ENCODE measurements around the gene CNOT2. TPM values are rescaled to one million over a fixed set of nuclear protein-coding genes. Genes with fewer than 3 reads are reported as not detected.
"Not testable (repeated sequence)": the region's sequence is repeated elsewhere in the genome, so short reads cannot be mapped to it uniquely, and the experiment has no call there.

CNOT2 gene
- total RNA-seq, 3 donors from 2014 or later (not counting 1 experiment from before 2014, with no cell fraction given), result 160 to 178 (median 173) TPM

GRCh38 chr12:70283232-70283631 lies 40.0 kb downstream of the CNOT2 start:
- Histone ChIP-seq H3K27ac (ENCODE audit: low read length) (no peak overlapping the region), H3K9me3 (ENCODE audit: control insufficient read depth, insufficient read depth, low read length) (no peaks in the 10 kb centered on the region), H3K36me3 (ENCODE audit: control insufficient read depth, insufficient read depth, low read length) (peaks cover 22% of the 10 kb centered on the region), H3K27me3 (ENCODE audit: control insufficient read depth, insufficient read depth, low read length) (no peaks in the 10 kb centered on the region), H3K4me3 (ENCODE audit: low read length) (no peak overlapping the region), H3K4me1 (ENCODE audit: control insufficient read depth, insufficient read depth, low read length) (no peaks in the 10 kb centered on the region)
- peak overlapping the region in 1 of 2 donors; percentile 16 for H3K27ac Mint-ChIP-seq
- peaks cover 7% of the 10 kb centered on the region for H3K36me3 Mint-ChIP-seq
- ATAC-seq (no peak), DNase-seq (no peak)
- H3K4me3 Mint-ChIP-seq, result no peak overlapping the region
- TF ChIP-seq CTCF (IDR thresholded peaks at IDR 0.05), result no peak
- intact Hi-C loops (cut with micrococcal nuclease), result no loop called here
- 98% methylated on average over 2 of the region's 3 CpGs for WGBS (ENCODE audit: insufficient coverage)
- no peaks in the 10 kb centered on the region for H3K9me3 Mint-ChIP-seq
- no peaks in the 10 kb centered on the region for H3K27me3 Mint-ChIP-seq (ENCODE audit: low read depth in 2 of 2)
- peaks cover 23 to 44% of the 10 kb centered on the region in 2 donors for H3K4me1 Mint-ChIP-seq

- ATAC-seq, result no peak
- intact Hi-C loops (cut with micrococcal nuclease), result no loop called here
- Mint-ChIP-seq H3K4me3 (no peak overlapping the region), H3K4me1 (peaks cover 43 to 53% of the 10 kb centered on the region in 2 donors), H3K9me3 (no peaks in the 10 kb centered on the region), H3K27ac (peak overlapping the region; percentile 37 to 74), H3K36me3 (peaks cover 7% of the 10 kb centered on the region), H3K27me3 (ENCODE audit: low read depth in 2 of 2) (no peaks in the 10 kb centered on the region)
- no peak for DNase-seq
- H3K9me3 ChIP-seq (ENCODE audit: control insufficient read depth, insufficient read depth, low read length), result no peaks in the 10 kb centered on the region
- H3K4me1 ChIP-seq (ENCODE audit: control insufficient read depth, insufficient read depth, low read length), result no peaks in the 10 kb centered on the region
- no peak overlapping the region for H3K27ac ChIP-seq (ENCODE audit: low read length)
- H3K27me3 ChIP-seq (ENCODE audit: control insufficient read depth, insufficient read depth, low read length), result no peaks in the 10 kb centered on the region
- 100% methylated on average over 1 of the region's 2 CpGs for WGBS (ENCODE audit: insufficient coverage)
- peaks cover 12% of the 10 kb centered on the region for H3K36me3 ChIP-seq (ENCODE audit: control insufficient read depth, insufficient read depth, low read length)
- no peak for TF ChIP-seq CTCF (IDR thresholded peaks at IDR 0.05)
- no peak overlapping the region for H3K4me3 ChIP-seq (ENCODE audit: low read length)
Observed at GRCh38 chr12:70288817-70289216, 45.6 kb downstream of the CNOT2 start.

- no peak for TF ChIP-seq CTCF (IDR thresholded peaks at IDR 0.05)
- H3K27ac Mint-ChIP-seq, result peak overlapping the region; percentile 30 to 74
- peaks cover 7% of the 10 kb centered on the region for H3K36me3 Mint-ChIP-seq
Observed at GRCh38 chr12:70290116-70290515, 46.9 kb downstream of the CNOT2 start.

GRCh38 chr12:70292017-70292776 lies 49.0 kb downstream of the CNOT2 start:
- Histone ChIP-seq H3K27ac (ENCODE audit: low read length) (no peak overlapping the region), H3K27me3 (ENCODE audit: control insufficient read depth, insufficient read depth, low read length) (no peaks in the 10 kb centered on the region), H3K4me3 (ENCODE audit: low read length) (no peak overlapping the region), H3K36me3 (ENCODE audit: control insufficient read depth, insufficient read depth, low read length) (peaks cover 7% of the 10 kb centered on the region), H3K9me3 (ENCODE audit: control insufficient read depth, insufficient read depth, low read length) (no peaks in the 10 kb centered on the region), H3K4me1 (ENCODE audit: control insufficient read depth, insufficient read depth, low read length) (no peaks in the 10 kb centered on the region)
- Mint-ChIP-seq H3K9me3 (no peaks in the 10 kb centered on the region), H3K27me3 (ENCODE audit: low read depth in 2 of 2) (no peaks in the 10 kb centered on the region), H3K27ac (peak overlapping the region in 1 of 2 donors; percentile 22), H3K36me3 (no peaks in the 10 kb centered on the region), H3K4me3 (no peak overlapping the region), H3K4me1 (peaks cover 49 to 58% of the 10 kb centered on the region in 2 donors)
- no peak for TF ChIP-seq CTCF (IDR thresholded peaks at IDR 0.05)
- DNase-seq (no peak), ATAC-seq (no peak)
- 98% methylated on average over 3 of the region's 3 CpGs for WGBS (ENCODE audit: insufficient coverage)
- intact Hi-C loops (cut with micrococcal nuclease), result no loop called here

More at GRCh38 chr12:70290116-70290515, 46.9 kb downstream of the CNOT2 start:
- Histone ChIP-seq H3K27ac (ENCODE audit: low read length) (no peak overlapping the region), H3K27me3 (ENCODE audit: control insufficient read depth, insufficient read depth, low read length) (no peaks in the 10 kb centered on the region), H3K36me3 (ENCODE audit: control insufficient read depth, insufficient read depth, low read length) (peaks cover 12% of the 10 kb centered on the region), H3K4me1 (ENCODE audit: control insufficient read depth, insufficient read depth, low read length) (no peaks in the 10 kb centered on the region), H3K9me3 (ENCODE audit: control insufficient read depth, insufficient read depth, low read length) (no peaks in the 10 kb centered on the region), H3K4me3 (ENCODE audit: low read length) (no peak overlapping the region)
- Mint-ChIP-seq H3K9me3 (no peaks in the 10 kb centered on the region), H3K4me1 (peaks cover 52 to 63% of the 10 kb centered on the region in 2 donors), H3K4me3 (no peak overlapping the region), H3K27me3 (ENCODE audit: low read depth in 2 of 2) (no peaks in the 10 kb centered on the region)
- ATAC-seq, result no peak
- intact Hi-C loops (cut with micrococcal nuclease), result no loop called here
- DNase-seq, result no peak

- Mint-ChIP-seq H3K27ac (peak overlapping the region; percentile 54 to 71), H3K4me1 (peaks cover 50 to 54% of the 10 kb centered on the region in 2 donors), H3K4me3 (peak overlapping the region; percentile 50)
- H3K36me3 Mint-ChIP-seq; H3K27ac ChIP-seq (ENCODE audit: low read length); H3K9me3 Mint-ChIP-seq; H3K27me3 Mint-ChIP-seq (ENCODE audit: low read depth in 2 of 2); H3K9me3 ChIP-seq (ENCODE audit: control insufficient read depth, insufficient read depth, low read length); H3K36me3 ChIP-seq (ENCODE audit: control insufficient read depth, insufficient read depth, low read length); H3K27me3 ChIP-seq (ENCODE audit: control insufficient read depth, insufficient read depth, low read length); H3K4me3 ChIP-seq (ENCODE audit: low read length): not testable (repeated sequence)
- WGBS (ENCODE audit: insufficient coverage), result 95% methylated on average over 20 of the region's 25 CpGs
- intact Hi-C loops (cut with micrococcal nuclease), result loop anchor here (5.0 kb wide), 2 partner anchors 37 to 63 kb away; partner anchors contain the start of gene CNOT2
- peak; percentile 74 to 93 (median 77) for ATAC-seq
- DNase-seq, result peak; percentile 18 to 41
- H3K4me1 ChIP-seq (ENCODE audit: control insufficient read depth, insufficient read depth, low read length), result peaks cover 11% of the 10 kb centered on the region
Observed at GRCh38 chr12:70304684-70305555, 61.7 kb downstream of the CNOT2 start.
